ENCODE data around the gene RAD51B.

RAD51B gene

GRCh38 chr14:68522510-68523325, 703.1 kb downstream of the RAD51B start:
- no peak for DNase-seq

GRCh38 chr14:68523326-68523610, 703.7 kb downstream of the RAD51B start:
- no peak for DNase-seq

- DNase-seq: no peak
Observed at GRCh38 chr14:68523989-68524725, 704.6 kb downstream of the RAD51B start.

- DNase-seq: no peak
Observed at GRCh38 chr14:68525516-68525915, 705.9 kb downstream of the RAD51B start.

GRCh38 chr14:68526512-68527091, 707.0 kb downstream of the RAD51B start:
- no peak for DNase-seq

GRCh38 chr14:68527329-68527851, 707.8 kb downstream of the RAD51B start:
- DNase-seq: no peak

- no peak for DNase-seq
Observed at GRCh38 chr14:68528040-68528687, 708.6 kb downstream of the RAD51B start.

- DNase-seq: no peak
Observed at GRCh38 chr14:68530443-68530842, 710.9 kb downstream of the RAD51B start.

- no peak for DNase-seq
Observed at GRCh38 chr14:68532496-68532895, 712.9 kb downstream of the RAD51B start.

GRCh38 chr14:68534276-68534675, 714.7 kb downstream of the RAD51B start:
- no peak for DNase-seq

- no peak for DNase-seq
Observed at GRCh38 chr14:68535404-68536017, 715.9 kb downstream of the RAD51B start.

- no peak for DNase-seq
Observed at GRCh38 chr14:68536018-68536410, 716.4 kb downstream of the RAD51B start.

GRCh38 chr14:68538639-68539038, 719.1 kb downstream of the RAD51B start:
- no peak for DNase-seq

- DNase-seq: no peak
Observed at GRCh38 chr14:68539241-68539737, 719.7 kb downstream of the RAD51B start.

GRCh38 chr14:68539789-68540188, 720.2 kb downstream of the RAD51B start:
- DNase-seq: no peak

- no peak for DNase-seq
Observed at GRCh38 chr14:68541178-68541896, 721.8 kb downstream of the RAD51B start.

- DNase-seq: no peak
Observed at GRCh38 chr14:68542346-68542745, 722.8 kb downstream of the RAD51B start.

GRCh38 chr14:68543516-68543915, 723.9 kb downstream of the RAD51B start:
- DNase-seq: no peak

GRCh38 chr14:68544081-68544892, 724.7 kb downstream of the RAD51B start:
- no peak for DNase-seq

GRCh38 chr14:68546839-68547238, 727.3 kb downstream of the RAD51B start:
- DNase-seq: no peak
